GM12878 (cell line): Measurements from ENCODE around the gene SLC27A5. TPM values are rescaled to one million over a fixed set of nuclear protein-coding genes. Genes with fewer than 3 reads are reported as not detected.
A peak's percentile ranks its signal among the peaks of the same experiment; 100 is the strongest.

Experiments used
- ATAC-seq: fragments of 200-7000 bp; cut with Tn5 transposase; 3 replicates; pipeline ENCODE4 v1.9.1; 2020; ENCODE audit warnings: mild to moderate bottlenecking, moderate library complexity
- BruUV-seq: library from RNA; stranded (reverse); fragments of 400-500 nt; replicated peaks from 2 replicates; lab custom pipeline; 2021; lab: Mats Ljungman, UMichigan
- CTCF ChIA-PET: fragments of 300-600 bp; sonication (Branson Sonifier 250); formaldehyde crosslinking; extraction: SDS; loops from one replicate; lab custom pipeline; 2021; ENCODE audit warnings: inconsistent platforms; lab: Yijun Ruan, JAX
- POLR2A ChIA-PET: fragments of 350-600 bp; formaldehyde crosslinking; extraction: SDS; loops from one replicate; lab custom pipeline; 2021; ENCODE audit warnings: inconsistent platforms; lab: Charles Lee
- RAD21 ChIA-PET: fragments of 300-600 bp; sonication (Branson Sonifier 250); formaldehyde crosslinking; loops from one replicate; lab custom pipeline; 2023; ENCODE audit warnings: antibody characterized with exemption; ENCODE audit not compliant: unreplicated experiment; lab: Charles Lee
- SMC1A ChIA-PET: fragments of 300-600 bp; sonication (Branson Sonifier 250); formaldehyde crosslinking; loops from one replicate; lab custom pipeline; 2023; ENCODE audit not compliant: unreplicated experiment, uncharacterized antibody; lab: Charles Lee
- DNase-seq: peaks from one replicate; pipeline ENCODE4 v3.0.0-alpha.2; 2011; ENCODE audit warnings: low read depth, low spot score
- FAIRE-seq: peaks from 3 replicates; lab custom pipeline; 2011; peaks lifted over from hg19 to GRCh38; lab: Jason Lieb, UNC
- H2AFZ ChIP-seq: 2 replicates; pipeline ENCODE4 v1.6.0; 2011; ENCODE audit warnings: low read depth, low read length, control low read depth; ENCODE audit not compliant: control insufficient read depth
- H3K27ac ChIP-seq: 2 replicates; pipeline ENCODE4 v1.5.1; 2011; ENCODE audit warnings: control low read depth; ENCODE audit not compliant: control insufficient read depth, insufficient read depth
- H3K27me3 ChIP-seq, 2 experiments: replicated peaks in 1 of 2; 2 replicates each; pipeline versions ENCODE4 v1.6.0 to v1.6.1; 2011; ENCODE audit warnings: low read length in 1 of 2; ENCODE audit not compliant: control insufficient read depth in 2 of 2, insufficient read depth in 2 of 2
- H3K36me3 ChIP-seq, 2 experiments: 2 replicates each; pipeline ENCODE4 v1.5.1; 2011; ENCODE audit warnings: low read length in 1 of 2; ENCODE audit not compliant: control insufficient read depth in 2 of 2, insufficient read depth in 2 of 2
- H3K4me1 ChIP-seq: 2 replicates; pipeline ENCODE4 v1.6.1; 2011; ENCODE audit warnings: mild to moderate bottlenecking, low read length, moderate library complexity, mixed read lengths; ENCODE audit not compliant: control insufficient read depth, insufficient read depth
- H3K4me2 ChIP-seq: 2 replicates; pipeline ENCODE4 v1.6.0; 2011; ENCODE audit warnings: control low read depth; ENCODE audit not compliant: control insufficient read depth, insufficient read depth
- H3K4me3 ChIP-seq: fragments of 200-600 bp; sonication (generic); 2 replicates; pipeline ENCODE4 v1.5.1; 2016
- H3K79me2 ChIP-seq: 2 replicates; pipeline ENCODE4 v1.6.0; 2011; ENCODE audit warnings: low read length; ENCODE audit not compliant: control insufficient read depth, insufficient read depth
- H3K9ac ChIP-seq: 2 replicates; pipeline ENCODE4 v1.8.0; 2011; ENCODE audit warnings: low read length, control low read depth, mixed read lengths; ENCODE audit not compliant: control insufficient read depth, insufficient read depth
- H3K9me3 ChIP-seq: replicated peaks from 3 replicates; pipeline ENCODE4 v1.5.1; 2011; ENCODE audit warnings: mild to moderate bottlenecking, low read length; ENCODE audit not compliant: control insufficient read depth, insufficient read depth
- H4K20me1 ChIP-seq: 2 replicates; pipeline ENCODE4 v1.6.0; 2011; ENCODE audit not compliant: control insufficient read depth, insufficient read depth
- BHLHE40 ChIP-seq, 2 experiments: fragments of 450-650 bp in 1 of 2; IDR thresholded peaks; 2 replicates each; pipeline ENCODE4 v1.6.1; 2011 to 2017; ENCODE audit warnings: low read depth in 2 of 2, borderline replicate concordance in 1 of 2, improper control_type of control experiment in 1 of 2, low read length in 1 of 2, mild to moderate bottlenecking in 1 of 2
- CREM ChIP-seq: IDR thresholded peaks from 2 replicates; pipeline ENCODE4 v1.6.1; 2014; ENCODE audit warnings: antibody characterized with exemption, low read depth
- DPF2 ChIP-seq: fragments of 450-650 bp; IDR thresholded peaks from 2 replicates; pipeline ENCODE4 v1.6.1; 2017; ENCODE audit warnings: mild to moderate bottlenecking
- EED ChIP-seq: sonication (generic); IDR thresholded peaks from 2 replicates; pipeline ENCODE4 v1.6.1; 2016; ENCODE audit warnings: antibody characterized with exemption, low read depth
- GABPA ChIP-seq: IDR thresholded peaks from 2 replicates; pipeline ENCODE4 v1.6.1; 2014; ENCODE audit warnings: antibody characterized with exemption, low read depth, mild to moderate bottlenecking, inconsistent platforms
- GATAD2B ChIP-seq: fragments of 450-650 bp; conservative IDR thresholded peaks from 2 replicates; pipeline ENCODE4 v1.6.1; 2017; ENCODE audit warnings: low read depth, mild to moderate bottlenecking, moderate library complexity
- HDAC6 ChIP-seq: fragments of 200-600 bp; sonication (generic); IDR thresholded peaks from one replicate; pipeline ENCODE4 v1.8.0; 2017; ENCODE audit warnings: antibody characterized with exemption; ENCODE audit not compliant: unreplicated experiment
- IKZF1 ChIP-seq: fragments of 450-650 bp; conservative IDR thresholded peaks from 2 replicates; pipeline ENCODE4 v1.6.1; 2017; ENCODE audit warnings: antibody characterized with exemption, mild to moderate bottlenecking
- NBN ChIP-seq: fragments of 450-650 bp; IDR thresholded peaks from 2 replicates; pipeline ENCODE4 v1.6.1; 2016
- NR2F1 ChIP-seq: fragments of 450-650 bp; conservative IDR thresholded peaks from 2 replicates; pipeline ENCODE4 v1.6.1; 2017; ENCODE audit warnings: mild to moderate bottlenecking
- POLR2A ChIP-seq: IDR thresholded peaks from 2 replicates; pipeline ENCODE4 v1.6.1; 2011; ENCODE audit warnings: low read depth, mild to moderate bottlenecking, low read length
- RAD21 ChIP-seq: IDR thresholded peaks from 2 replicates; pipeline ENCODE4 v1.6.1; 2011; ENCODE audit warnings: mild to moderate bottlenecking, low read depth, low read length, moderate library complexity; ENCODE audit not compliant: insufficient read depth
- SMARCA5 ChIP-seq: fragments of 450-650 bp; IDR thresholded peaks from 2 replicates; pipeline ENCODE4 v1.6.1; 2017; ENCODE audit warnings: mild to moderate bottlenecking
- SPI1 ChIP-seq: IDR thresholded peaks from 2 replicates; pipeline ENCODE4 v1.6.1; 2011; ENCODE audit warnings: low read depth, mild to moderate bottlenecking, low read length, moderate library complexity, borderline replicate concordance; ENCODE audit not compliant: insufficient read depth
- USF1 ChIP-seq: IDR thresholded peaks from 2 replicates; pipeline ENCODE4 v1.6.1; 2011; ENCODE audit warnings: borderline replicate concordance, low read depth, mild to moderate bottlenecking, moderate library complexity, mixed read lengths, low read length; ENCODE audit not compliant: insufficient read depth; ENCODE audit errors: extremely low read length
- YY1 ChIP-seq: IDR thresholded peaks from 2 replicates; pipeline ENCODE4 v1.6.1; 2011; ENCODE audit warnings: low read depth, mild to moderate bottlenecking, low read length
- WGBS: methylation state at CpG from one replicate; pipeline ENCODE4 v1.1.6; 2016; ENCODE audit warnings: low lambda C conversion rate; ENCODE audit not compliant: insufficient replicate concordance, insufficient coverage; ENCODE audit errors: missing lambda C conversion rate; 5-methylcytosine and 5-hydroxymethylcytosine counted together
- in situ Hi-C: fragments of 300-500 bp; cut with MboI; formaldehyde crosslinking; loops from 9 replicates; pipeline ENCODE4 v1.14.3; 2018; ENCODE audit warnings: mixed read lengths
- intact Hi-C: fragments of 100-400 bp; cut with micrococcal nuclease; formaldehyde crosslinking; loops from one replicate; pipeline ENCODE4 v1.14.2; 2022; ENCODE audit not compliant: unreplicated experiment
- polyA plus RNA-seq, 11 experiments: library from polyadenylated mRNA; depleted of rRNA in 4 of 11; unstranded in 6 of 11; stranded (reverse) in 5 of 11; fragments of >200 nt; fragmentation: Nextera tagmentation in 4 of 11; fragmentation: Illumina TruSeq in 1 of 11; extraction: Ambion mirVana in 4 of 11; extraction: Trizol in 1 of 11; gene quantifications; 1 replicate in 1 of 11; 2 replicates in 10 of 11; pipeline versions ENCODE4 v1.2.1 to v1.2.3, GENCODE V29; 2011 to 2016; ENCODE audit warnings: inconsistent platforms in 2 of 11, missing spikeins in 2 of 11, low read depth in 1 of 11
- total RNA-seq, 4 experiments: library from RNA; depleted of rRNA in 3 of 4; stranded (reverse); fragments of >200 nt in 3 of 4; fragmentation: Illumina TruSeq in 1 of 4; extraction: Trizol in 1 of 4; gene quantifications; 2 replicates each; pipeline versions ENCODE4 v1.2.1 to v1.2.3, GENCODE V29; 2013 to 2021
- TF ChIP-seq, protein P1 (sequence below): fragments of 450-650 bp; IDR thresholded peaks from 2 replicates; pipeline ENCODE4 v1.6.1; 2017; ENCODE audit warnings: mild to moderate bottlenecking, moderate library complexity
- TF ChIP-seq, protein P2 (sequence below): IDR thresholded peaks from 2 replicates; pipeline ENCODE4 v1.6.1; 2011; ENCODE audit warnings: mild to moderate bottlenecking, low read depth, low read length, moderate library complexity; ENCODE audit not compliant: insufficient replicate concordance

SLC27A5 gene
- total and polyA plus RNA-seq, 10 of the 15 experiments (the other 5 are each of a cell fraction or from before 2014, with no cell fraction given): 21.2 to 127 (median 31.8) TPM

DNA sequence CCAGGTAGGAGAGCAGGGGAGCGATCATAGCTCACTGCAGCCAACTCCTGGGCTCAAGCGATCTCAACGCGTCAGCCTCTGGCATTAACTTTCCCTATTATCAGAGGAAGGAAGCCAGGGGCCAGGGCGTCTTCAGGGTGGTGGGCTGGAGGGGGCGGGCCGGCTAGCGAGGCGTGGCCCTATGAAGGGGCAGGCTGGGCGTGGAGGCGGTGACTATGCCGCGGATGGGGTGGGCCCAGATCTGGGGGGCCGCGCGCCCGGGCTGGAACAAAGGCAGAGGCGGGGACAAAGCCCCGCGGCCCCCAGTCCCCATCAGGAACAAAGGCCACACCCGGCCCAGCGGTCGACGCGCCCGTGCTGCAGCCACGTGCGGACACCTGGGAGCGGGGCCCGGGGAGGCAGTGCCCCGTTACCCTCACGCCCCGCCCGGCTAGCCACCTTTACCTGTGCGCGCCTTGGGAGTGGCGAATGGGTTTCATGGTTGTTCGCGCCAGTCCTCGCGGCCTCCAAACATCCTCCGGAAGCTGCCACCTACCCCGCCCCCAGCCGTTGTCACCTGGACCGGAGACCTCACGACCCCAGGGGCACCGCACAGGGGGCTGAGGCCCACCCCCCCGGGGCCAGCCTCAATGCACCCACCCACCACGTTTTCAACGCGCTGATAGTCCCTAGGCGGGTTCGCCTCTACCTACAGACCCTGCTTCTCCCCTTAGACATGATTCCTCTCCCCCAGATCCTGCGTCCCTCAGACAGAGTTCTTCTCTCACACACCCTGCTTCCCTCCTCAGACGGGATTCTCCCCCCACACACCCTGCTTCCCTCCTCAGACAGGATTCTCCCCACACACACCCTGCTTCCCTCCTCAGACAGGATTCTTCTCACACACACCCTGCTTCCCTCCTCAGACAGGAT, 26.7 kb upstream of the SLC27A5 start:
- Histone ChIP-seq H3K4me3 (peak overlapping the region; percentile 57), H3K9ac (no peak overlapping the region), H3K27me3 (peaks cover 0 to 1% of the 10 kb centered on the region in 2 experiments; a peak in 2 of 4 replicates), H4K20me1 (no peaks in the 10 kb centered on the region), H3K4me2 (peak overlapping the region; percentile 69), H3K9me3 (no peaks in the 10 kb centered on the region), H3K36me3 (no peaks in the 10 kb centered on the region), H3K4me1 (no peaks in the 10 kb centered on the region), H3K27ac (no peak overlapping the region), H3K79me2 (no peaks in the 10 kb centered on the region), H2AFZ (peak overlapping the region; percentile 76)
- ChIA-PET RAD21 (interaction anchor here (1.0 kb wide), 1 partner anchor 19 kb away, joined by 3 read pairs; the partner anchor contains the start of gene ZBTB45), SMC1A (no interaction called here), POLR2A (interaction anchor here (0.7 kb wide), 1 partner anchor 26 kb away, joined by 4 read pairs; no protein-coding TSS in a partner anchor), CTCF (interaction anchor here (1.0 kb wide), 1 partner anchor 19 kb away, joined by 3 read pairs; the partner anchor contains the start of gene ZBTB45)
- FAIRE-seq (no peak), DNase-seq (no peak), ATAC-seq (peak; percentile 71)
- no TSS peak for BruUV-seq
- intact Hi-C loops (no loop called here), in situ Hi-C loops (no loop called here)
- WGBS: 5% methylated on average over 48 of the region's 55 CpGs
- 0 out of 2 replicates have a peak, but pooled peaks have one; percentile 21 for TF ChIP-seq YY1
- TF ChIP-seq, protein P1, sequence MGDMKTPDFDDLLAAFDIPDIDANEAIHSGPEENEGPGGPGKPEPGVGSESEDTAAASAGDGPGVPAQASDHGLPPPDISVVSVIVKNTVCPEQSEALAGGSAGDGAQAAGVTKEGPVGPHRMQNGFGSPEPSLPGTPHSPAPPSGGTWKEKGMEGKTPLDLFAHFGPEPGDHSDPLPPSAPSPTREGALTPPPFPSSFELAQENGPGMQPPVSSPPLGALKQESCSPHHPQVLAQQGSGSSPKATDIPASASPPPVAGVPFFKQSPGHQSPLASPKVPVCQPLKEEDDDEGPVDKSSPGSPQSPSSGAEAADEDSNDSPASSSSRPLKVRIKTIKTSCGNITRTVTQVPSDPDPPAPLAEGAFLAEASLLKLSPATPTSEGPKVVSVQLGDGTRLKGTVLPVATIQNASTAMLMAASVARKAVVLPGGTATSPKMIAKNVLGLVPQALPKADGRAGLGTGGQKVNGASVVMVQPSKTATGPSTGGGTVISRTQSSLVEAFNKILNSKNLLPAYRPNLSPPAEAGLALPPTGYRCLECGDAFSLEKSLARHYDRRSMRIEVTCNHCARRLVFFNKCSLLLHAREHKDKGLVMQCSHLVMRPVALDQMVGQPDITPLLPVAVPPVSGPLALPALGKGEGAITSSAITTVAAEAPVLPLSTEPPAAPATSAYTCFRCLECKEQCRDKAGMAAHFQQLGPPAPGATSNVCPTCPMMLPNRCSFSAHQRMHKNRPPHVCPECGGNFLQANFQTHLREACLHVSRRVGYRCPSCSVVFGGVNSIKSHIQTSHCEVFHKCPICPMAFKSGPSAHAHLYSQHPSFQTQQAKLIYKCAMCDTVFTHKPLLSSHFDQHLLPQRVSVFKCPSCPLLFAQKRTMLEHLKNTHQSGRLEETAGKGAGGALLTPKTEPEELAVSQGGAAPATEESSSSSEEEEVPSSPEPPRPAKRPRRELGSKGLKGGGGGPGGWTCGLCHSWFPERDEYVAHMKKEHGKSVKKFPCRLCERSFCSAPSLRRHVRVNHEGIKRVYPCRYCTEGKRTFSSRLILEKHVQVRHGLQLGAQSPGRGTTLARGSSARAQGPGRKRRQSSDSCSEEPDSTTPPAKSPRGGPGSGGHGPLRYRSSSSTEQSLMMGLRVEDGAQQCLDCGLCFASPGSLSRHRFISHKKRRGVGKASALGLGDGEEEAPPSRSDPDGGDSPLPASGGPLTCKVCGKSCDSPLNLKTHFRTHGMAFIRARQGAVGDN: 0 out of 2 replicates have a peak, but pooled peaks have one; percentile 31
- TF ChIP-seq EED: no peak
- peak; percentile 67 for TF ChIP-seq NR2F1
- TF ChIP-seq GATAD2B: peak; percentile 49; the same call in 1 of the 2 replicates
- TF ChIP-seq USF1: no peak
- TF ChIP-seq NBN: no peak
- peak; percentile 43; the same call in 1 of the 2 replicates for TF ChIP-seq DPF2
- no peak for TF ChIP-seq CREM
- TF ChIP-seq RAD21: no peak
- peak; percentile 67 for TF ChIP-seq POLR2A
- no peak for TF ChIP-seq SMARCA5
- TF ChIP-seq GABPA: no peak
- TF ChIP-seq SPI1: no peak
- TF ChIP-seq IKZF1: 0 out of 2 replicates have a peak, but pooled peaks have one; percentile 19
- TF ChIP-seq, protein P2, sequence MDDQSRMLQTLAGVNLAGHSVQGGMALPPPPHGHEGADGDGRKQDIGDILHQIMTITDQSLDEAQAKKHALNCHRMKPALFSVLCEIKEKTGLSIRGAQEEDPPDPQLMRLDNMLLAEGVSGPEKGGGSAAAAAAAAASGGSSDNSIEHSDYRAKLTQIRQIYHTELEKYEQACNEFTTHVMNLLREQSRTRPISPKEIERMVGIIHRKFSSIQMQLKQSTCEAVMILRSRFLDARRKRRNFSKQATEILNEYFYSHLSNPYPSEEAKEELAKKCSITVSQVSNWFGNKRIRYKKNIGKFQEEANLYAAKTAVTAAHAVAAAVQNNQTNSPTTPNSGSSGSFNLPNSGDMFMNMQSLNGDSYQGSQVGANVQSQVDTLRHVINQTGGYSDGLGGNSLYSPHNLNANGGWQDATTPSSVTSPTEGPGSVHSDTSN: no peak
- TF ChIP-seq HDAC6: no peak
- peak in 1 of 2 experiments; percentile 80; a peak in 2 of 4 replicates for TF ChIP-seq BHLHE40 (IDR thresholded peaks at IDR 0.05; ENCODE audit: borderline replicate concordance in 1 of 2, low read depth in 2 of 2, low read length in 1 of 2)
